ENCODE measurements around the gene SOX13. TPM values are rescaled to one million over a fixed set of nuclear protein-coding genes. Genes with fewer than 3 reads are reported as not detected.

SOX13 gene
- total and polyA plus RNA-seq, 2 of the 4 experiments (the other 2 are of a cell fraction), result 0.54 to 3.5 TPM

GRCh38 chr1:204098683-204099082, 25.8 kb downstream of the SOX13 start:
- in situ Hi-C loops (cut with MboI; ENCODE audit: low sequenced_read_pairs), result no loop called here
- BruUV-seq (replicated peaks), result no TSS peak
- no peak for DNase-seq
- Histone ChIP-seq H2AK9ac (replicated peaks; ENCODE audit: low read depth, low read length, poor library complexity) (no peak overlapping the region), H3K9me3 (ENCODE audit: control insufficient read depth, insufficient read depth, low read length) (no peaks in the 10 kb centered on the region), H3K18ac (ENCODE audit: low read depth, low read length) (no peak overlapping the region), H3K4me3 (ENCODE audit: insufficient read depth, low read depth, low read length) (no peak overlapping the region), H3K36me3 (ENCODE audit: control insufficient read depth, insufficient read depth, low read length) (no peaks in the 10 kb centered on the region), H3K4me2 (ENCODE audit: low read depth, low read length) (no peak overlapping the region), H3K4ac (ENCODE audit: low read depth, low read length) (no peak overlapping the region), H2BK20ac (ENCODE audit: low read depth, low read length) (no peak overlapping the region), H4K8ac (ENCODE audit: low read depth in 2 of 2, low read length in 2 of 2) (no peak overlapping the region), H3K9ac (ENCODE audit: low read depth, low read length) (no peak overlapping the region), H4K91ac (ENCODE audit: insufficient read depth, low read depth, low read length) (no peak overlapping the region), H3K4me1 (ENCODE audit: control insufficient read depth, insufficient read depth, low read length) (peaks cover 5% of the 10 kb centered on the region; the same call in 1 of the 2 replicates), H3K79me1 (ENCODE audit: low read depth in 1 of 2, low read length in 2 of 2) (peaks cover 0 to 14% of the 10 kb centered on the region in 2 experiments; a peak in 2 of 4 replicates), H3K56ac (ENCODE audit: extremely low read depth, insufficient read depth, low read length) (no peak overlapping the region), H3K27ac (ENCODE audit: insufficient read depth, low read length) (no peak overlapping the region), H3K9me1 (ENCODE audit: insufficient read depth, low read length) (no peaks in the 10 kb centered on the region), H2BK5ac (ENCODE audit: low read depth, low read length, poor library complexity, severe bottlenecking) (no peak overlapping the region), H2BK15ac (ENCODE audit: low read depth, low read length) (no peak overlapping the region), H2AK5ac (ENCODE audit: low read depth, low read length) (no peak overlapping the region), H3K23ac (ENCODE audit: low read depth, low read length) (no peak overlapping the region), H3K27me3 (ENCODE audit: control insufficient read depth, insufficient read depth, low read length) (no peaks in the 10 kb centered on the region), H4K20me1 (ENCODE audit: insufficient read depth, low read length) (no peaks in the 10 kb centered on the region; the same call in 1 of the 2 replicates), H4K5ac (ENCODE audit: low read depth, low read length) (no peak overlapping the region), H2BK120ac (ENCODE audit: low read depth, low read length) (no peak overlapping the region), H2AFZ (replicated peaks; ENCODE audit: low read length, poor library complexity) (no peak overlapping the region), H3K14ac (replicated peaks; ENCODE audit: low read depth, low read length) (no peak overlapping the region)
- ATAC-seq (ENCODE audit: low read depth), result no peak
- ChIA-PET POLR2A (ENCODE audit: unreplicated experiment) (no interaction called here), CTCF (no interaction called here)
- intact Hi-C loops (cut with micrococcal nuclease), result no loop called here
- dilution Hi-C loops (cut with HindIII; ENCODE audit: low sequenced_read_pairs, unreplicated experiment), result no loop called here
- TF ChIP-seq BHLHE40 (IDR thresholded peaks at IDR 0.05; ENCODE audit: low read depth, low read length) (no peak), RAD21 (IDR thresholded peaks at IDR 0.05; ENCODE audit: low read length) (no peak), CTCF (conservative IDR thresholded peaks at IDR 0.05; ENCODE audit: low read depth, low read length) (no peak), USF2 (IDR thresholded peaks at IDR 0.05; ENCODE audit: low read depth, low read length) (no peak), FOS (IDR thresholded peaks at IDR 0.05; ENCODE audit: low read depth, low read length) (no peak), NFE2L2 (IDR thresholded peaks at IDR 0.05; ENCODE audit: low read depth, low read length) (no peak), RFX5 (IDR thresholded peaks at IDR 0.05; ENCODE audit: low read depth, low read length) (no peak), SMC3 (IDR thresholded peaks at IDR 0.05; ENCODE audit: low read depth, low read length) (no peak), CHD1 (IDR thresholded peaks at IDR 0.05; ENCODE audit: low read depth, low read length) (no peak), RCOR1 (IDR thresholded peaks at IDR 0.05; ENCODE audit: insufficient replicate concordance, low read length) (no peak), MXI1 (IDR thresholded peaks at IDR 0.05; ENCODE audit: borderline replicate concordance, low read depth, low read length) (no peak)
- WGBS, 2 experiments (ENCODE audit: extremely low coverage in 2 of 2, insufficient read length in 1 of 2), result 89% methylated on average over 3 of the region's 4 CpGs; no CpG with 5 or more reads in 1 of the 2 experiments
